H1 (cell line): ENCODE measurements around the gene RXRA. TPM values are rescaled to one million over a fixed set of nuclear protein-coding genes. Genes with fewer than 3 reads are reported as not detected.
A peak's percentile ranks its signal among the peaks of the same experiment; 100 is the strongest.

Source experiments
- CTCF ChIA-PET: fragments of 300-600 bp; sonication (Branson Sonifier 250); formaldehyde crosslinking; loops from one replicate; lab custom pipeline; 2021; ENCODE audit not compliant: partially characterized antibody; lab: Charles Lee
- POLR2A ChIA-PET: fragments of 300-600 bp; sonication (Branson Sonifier 250); formaldehyde crosslinking; loops from one replicate; lab custom pipeline; 2021; ENCODE audit warnings: inconsistent platforms; ENCODE audit not compliant: partially characterized antibody; lab: Charles Lee
- DNase-seq, 2 experiments: peaks; one replicate each; pipeline versions ENCODE4 v3.0.0 to v3.0.0-alpha.2; 2010 to 2022; ENCODE audit warnings: low spot score in 2 of 2, low read depth in 1 of 2, mixed read lengths in 1 of 2
- FAIRE-seq: peaks from 2 replicates; lab custom pipeline; 2011; peaks lifted over from hg19 to GRCh38; lab: Jason Lieb, UNC
- H2AFZ ChIP-seq: 2 replicates; pipeline ENCODE4 v1.8.1; 2012; ENCODE audit warnings: low read length, inconsistent platforms
- H2AK5ac ChIP-seq: 2 replicates; pipeline ENCODE4 v1.6.1; 2013; ENCODE audit warnings: low read depth, low read length
- H2BK120ac ChIP-seq: replicated peaks from 2 replicates; pipeline ENCODE3; 2013; ENCODE audit warnings: low read depth, low read length, inconsistent platforms
- H2BK12ac ChIP-seq: 2 replicates; pipeline ENCODE4 v1.6.1; 2013; ENCODE audit warnings: low read depth, low read length
- H2BK15ac ChIP-seq: 2 replicates; pipeline ENCODE4 v1.6.1; 2013; ENCODE audit warnings: low read length
- H2BK20ac ChIP-seq: 2 replicates; pipeline ENCODE4 v1.6.1; 2013; ENCODE audit warnings: low read length
- H2BK5ac ChIP-seq: 2 replicates; pipeline ENCODE4 v1.6.1; 2013; ENCODE audit warnings: low read depth, low read length
- H3K14ac ChIP-seq: 2 replicates; pipeline ENCODE4 v1.6.1; 2013; ENCODE audit warnings: inconsistent platforms; ENCODE audit not compliant: insufficient read length
- H3K18ac ChIP-seq: 2 replicates; pipeline ENCODE4 v1.6.1; 2013; ENCODE audit warnings: low read length; ENCODE audit errors: extremely low read depth
- H3K23ac ChIP-seq: 2 replicates; pipeline ENCODE4 v1.6.1; 2013; ENCODE audit warnings: inconsistent platforms; ENCODE audit not compliant: insufficient read length
- H3K23me2 ChIP-seq: 2 replicates; pipeline ENCODE4 v1.6.1; 2013; ENCODE audit warnings: low read depth, low read length
- H3K27ac ChIP-seq: 2 replicates; pipeline ENCODE4 v1.6.1; 2011; ENCODE audit warnings: low read depth, low read length, inconsistent platforms
- H3K27me3 ChIP-seq, 4 experiments: replicated peaks in 1 of 4; 1 replicate in 1 of 4; 2 replicates in 3 of 4; pipeline versions ENCODE4 v1.6.1 to v1.8.1; 2011 to 2013; ENCODE audit warnings: low read length in 3 of 4, mild to moderate bottlenecking in 3 of 4, inconsistent platforms in 2 of 4, mixed read lengths in 2 of 4, moderate library complexity in 1 of 4; ENCODE audit not compliant: control insufficient read depth in 3 of 4, insufficient read depth in 3 of 4; ENCODE audit errors: extremely low read depth in 1 of 4
- H3K36me3 ChIP-seq, 4 experiments: 2 replicates each; pipeline versions ENCODE4 v1.6.1 to v1.8.1; 2011 to 2013; ENCODE audit warnings: mild to moderate bottlenecking in 4 of 4, low read length in 3 of 4, moderate library complexity in 2 of 4, control low read depth in 1 of 4, inconsistent platforms in 1 of 4; ENCODE audit not compliant: insufficient read depth in 4 of 4, control insufficient read depth in 2 of 4
- H3K4ac ChIP-seq: replicated peaks from 2 replicates; pipeline ENCODE3; 2013; ENCODE audit warnings: low read length, low read depth, mixed read lengths, inconsistent platforms; ENCODE audit not compliant: insufficient read length
- H3K4me1 ChIP-seq, 4 experiments: replicated peaks in 1 of 4; 1 replicate in 1 of 4; 2 replicates in 3 of 4; pipeline versions ENCODE4 v1.6.1 to v1.8.1; 2011 to 2013; ENCODE audit warnings: low read length in 3 of 4, inconsistent platforms in 2 of 4, mixed read lengths in 1 of 4; ENCODE audit not compliant: insufficient read depth in 4 of 4, control insufficient read depth in 3 of 4
- H3K4me2 ChIP-seq, 2 experiments: 2 replicates each; pipeline versions ENCODE4 v1.6.1 to v1.8.1; 2011 to 2013; ENCODE audit warnings: low read depth in 2 of 2, low read length in 2 of 2, control low read depth in 1 of 2, inconsistent platforms in 1 of 2, mild to moderate bottlenecking in 1 of 2; ENCODE audit not compliant: insufficient read depth in 1 of 2
- H3K4me3 ChIP-seq, 4 experiments: fragments of 200-600, 300-600 bp in 1 of 4; sonication (generic), shearing (Covaris generic), sonication (Bioruptor Twin) in 1 of 4; 2 replicates each; pipeline versions ENCODE4 v1.5.1 to v1.8.1; 2011 to 2016; ENCODE audit warnings: low read length in 4 of 4, low read depth in 3 of 4, control low read depth in 2 of 4, inconsistent platforms in 2 of 4, mild to moderate bottlenecking in 2 of 4, mixed read lengths in 1 of 4, moderate library complexity in 1 of 4; ENCODE audit not compliant: insufficient read depth in 2 of 4; ENCODE audit errors: extremely low read depth in 1 of 4
- H3K56ac ChIP-seq: replicated peaks from 2 replicates; pipeline ENCODE3; 2013; ENCODE audit warnings: low read depth, mild to moderate bottlenecking, mixed read lengths, low read length, inconsistent platforms; ENCODE audit not compliant: insufficient read length
- H3K79me1 ChIP-seq: 2 replicates; pipeline ENCODE4 v1.6.1; 2013; ENCODE audit warnings: low read depth, low read length, control low read depth
- H3K79me2 ChIP-seq, 2 experiments: 2 replicates each; pipeline versions ENCODE4 v1.6.1 to v1.8.1; 2012 to 2013; ENCODE audit warnings: low read length in 2 of 2, mild to moderate bottlenecking in 2 of 2, inconsistent platforms in 1 of 2; ENCODE audit not compliant: insufficient read depth in 2 of 2, control insufficient read depth in 1 of 2
- H3K9ac ChIP-seq, 4 experiments: replicated peaks in 1 of 4; 1 replicate in 1 of 4; 2 replicates in 3 of 4; pipeline versions ENCODE4 v1.6.1 to v1.8.1; 2011 to 2013; ENCODE audit warnings: low read depth in 3 of 4, low read length in 3 of 4, control low read depth in 2 of 4, mild to moderate bottlenecking in 2 of 4, moderate library complexity in 2 of 4, inconsistent platforms in 1 of 4; ENCODE audit errors: extremely low read depth in 1 of 4
- H3K9me3 ChIP-seq, 2 experiments: 2 replicates each; pipeline versions ENCODE4 v1.6.1 to v1.8.1; 2012 to 2013; ENCODE audit warnings: mild to moderate bottlenecking in 2 of 2, moderate library complexity in 2 of 2, control low read depth in 1 of 2, inconsistent platforms in 1 of 2, low read depth in 1 of 2, low read length in 1 of 2, mixed read lengths in 1 of 2; ENCODE audit not compliant: insufficient read depth in 2 of 2
- H4K20me1 ChIP-seq, 2 experiments: replicated peaks in 1 of 2; 2 replicates each; pipeline versions ENCODE3 to v1.8.1; 2011 to 2013; ENCODE audit warnings: inconsistent platforms in 2 of 2, low read length in 2 of 2, mild to moderate bottlenecking in 1 of 2; ENCODE audit not compliant: insufficient read depth in 2 of 2, control insufficient read depth in 1 of 2
- H4K5ac ChIP-seq: 2 replicates; pipeline ENCODE4 v1.6.1; 2013; ENCODE audit warnings: low read length, low read depth, mixed read lengths, inconsistent platforms; ENCODE audit not compliant: insufficient read length
- H4K8ac ChIP-seq: 2 replicates; pipeline ENCODE4 v1.8.0; 2013; ENCODE audit warnings: mild to moderate bottlenecking, moderate library complexity, low read length, inconsistent platforms; ENCODE audit not compliant: insufficient read depth; ENCODE audit errors: extremely low read depth
- H4K91ac ChIP-seq: replicated peaks from 2 replicates; pipeline ENCODE3; 2013; ENCODE audit warnings: low read length, mixed read lengths, inconsistent platforms; ENCODE audit not compliant: insufficient read length
- BACH1 ChIP-seq: IDR thresholded peaks from 2 replicates; pipeline ENCODE4 v1.6.1; 2012; ENCODE audit warnings: low read length, improper control_type of control experiment
- CTBP2 ChIP-seq: IDR thresholded peaks from 2 replicates; pipeline ENCODE4 v1.7.0; 2011; ENCODE audit warnings: borderline replicate concordance, mild to moderate bottlenecking, moderate library complexity, mixed read lengths, low read length; ENCODE audit not compliant: insufficient read depth, insufficient read length
- FOSL1 ChIP-seq: IDR thresholded peaks from 2 replicates; pipeline ENCODE4 v1.6.1; 2011; ENCODE audit warnings: mild to moderate bottlenecking, low read depth, low read length, moderate library complexity; ENCODE audit not compliant: insufficient read depth
- RBBP5 ChIP-seq: IDR thresholded peaks from 2 replicates; pipeline ENCODE4 v1.7.1; 2012; ENCODE audit warnings: low read depth, mild to moderate bottlenecking, inconsistent platforms, low read length, moderate library complexity, borderline replicate concordance
- WGBS, 2 experiments: shearing (Covaris generic) in 1 of 2; methylation state at CpG; one replicate each; pipeline versions ENCODE4 v1.1.6 to v1.1.7; 2013 to 2015; ENCODE audit warnings: low lambda C conversion rate in 2 of 2, mixed read lengths in 2 of 2, inconsistent platforms in 1 of 2, low coverage in 1 of 2, missing lambda C conversion rate in 1 of 2; ENCODE audit not compliant: insufficient replicate concordance in 2 of 2, insufficient coverage in 1 of 2, insufficient read length in 1 of 2; ENCODE audit errors: extremely low coverage in 1 of 2, missing lambda C conversion rate in 1 of 2; 5-methylcytosine and 5-hydroxymethylcytosine counted together
- polyA plus RNA-seq, 7 experiments: library from polyadenylated mRNA; depleted of rRNA in 3 of 7; stranded (reverse) in 5 of 7; unstranded in 2 of 7; fragments of >200 nt in 5 of 7; fragments of 200-250 nt in 2 of 7; gene quantifications; 1 replicate in 5 of 7; 2 replicates in 1 of 7; 4 replicates in 1 of 7; pipeline versions ENCODE4 v1.2.1 to v1.2.3, GENCODE V29; 2011 to 2013; ENCODE audit warnings: missing spikeins in 2 of 7, mixed read lengths in 2 of 7
- total RNA-seq: library from RNA; stranded (reverse); fragmentation: NEBNext Ultra II Directional; extraction: Animal tissue kit (Norgen Biotek cat#: 25700); gene quantifications from 2 replicates; pipeline ENCODE4 v1.2.1, GENCODE V29; 2021

RXRA gene
- total and polyA plus RNA-seq, 2 of the 8 experiments (the other 6 are each of a cell fraction or from before 2014, with no cell fraction given), result 9.8 to 29.4 TPM

DNA sequence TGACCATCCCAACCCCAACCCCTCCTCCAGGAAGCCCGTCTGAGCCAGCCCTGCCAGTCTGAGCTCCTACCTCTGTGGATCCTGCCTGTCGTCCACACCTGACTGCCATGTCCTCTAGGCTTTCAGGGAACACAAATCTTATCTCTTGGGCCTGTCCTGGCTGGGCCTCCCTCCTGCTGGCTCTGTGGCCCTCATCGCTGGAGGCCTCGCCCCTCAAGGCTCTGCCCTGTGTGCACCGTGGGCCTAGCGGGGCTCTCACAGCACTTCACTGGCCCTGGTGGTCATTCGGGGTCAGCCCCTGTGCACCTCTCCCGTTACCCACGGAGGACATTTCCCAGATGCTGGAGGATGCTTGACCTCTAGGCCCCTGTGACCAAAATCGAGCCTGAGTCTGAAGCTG, 133.3 kb downstream of the RXRA start:
- CTCF ChIA-PET, result interaction anchor here (1.1 to 4.1 kb wide), 6 partner anchors 10 to 291 kb away, joined by 3 to 16 read pairs (median 4); no protein-coding TSS in a partner anchor
- Histone ChIP-seq H3K27ac (no peak overlapping the region), H3K36me3 (no peaks in the 10 kb centered on the region)

More for the DNA sequence above, 133.3 kb downstream of the RXRA start:
- Histone ChIP-seq H2AK5ac (no peak overlapping the region), H3K4me1 (no peaks in the 10 kb centered on the region), H4K91ac (no peak overlapping the region), H3K56ac (no peak overlapping the region), H2BK120ac (no peak overlapping the region), H3K4me3 (no peak overlapping the region), H3K14ac (no peak overlapping the region), H2BK12ac (no peak overlapping the region), H4K20me1 (no peaks in the 10 kb centered on the region), H4K5ac (no peak overlapping the region), H3K23ac (no peak overlapping the region), H3K79me2 (no peaks in the 10 kb centered on the region), H3K9me3 (no peaks in the 10 kb centered on the region; a peak in 1 of 4 replicates), H4K8ac (peak overlapping the region; percentile 12; the same call in 1 of the 2 replicates), H3K23me2 (no peaks in the 10 kb centered on the region), H3K9ac (no peak overlapping the region; a peak in 1 of 7 replicates), H3K79me1 (no peaks in the 10 kb centered on the region), H3K18ac (no peak overlapping the region), H2BK5ac (no peak overlapping the region), H2AFZ (no peak overlapping the region), H3K4ac (no peak overlapping the region), H2BK15ac (no peak overlapping the region), H3K4me2 (no peak overlapping the region), H3K27me3 (no peaks in the 10 kb centered on the region), H2BK20ac (no peak overlapping the region)
- FAIRE-seq (no peak), DNase-seq (no peak)
- WGBS, 2 experiments, result 85% methylated on average over 10 of the region's 10 CpGs; no CpG with 5 or more reads in 1 of the 2 experiments
- POLR2A ChIA-PET, result no interaction called here
- TF ChIP-seq CTBP2, result no peak
- TF ChIP-seq FOSL1, result no peak
- no peak for TF ChIP-seq BACH1
- no peak for TF ChIP-seq RBBP5
